Heart right ventricle (tissue), 16 donors: Measurements from ENCODE around the gene MMP21. TPM values are rescaled to one million over a fixed set of nuclear protein-coding genes. Genes with fewer than 3 reads are reported as not detected.

Source experiments
- ATAC-seq, 8 donors: fragments of 200-7000 bp; cut with Tn5 transposase; one replicate each; pipeline ENCODE4 v1.9.1; 2020; ENCODE audit warnings: mild to moderate bottlenecking in 8 of 8, moderate library complexity in 8 of 8, moderate number of reproducible peaks in 1 of 8
- DNase-seq, 2 donors: peaks; one replicate each; pipeline ENCODE4 v3.0.0-alpha.2; 2020
- H3K27ac ChIP-seq, 10 donors: fragments of 200-600 bp; sonication (generic) in 2 of 10; one replicate each; pipeline versions ENCODE4 v1.5.0 to v1.8.0; 2020 to 2022; ENCODE audit warnings: mild to moderate bottlenecking in 3 of 10
- H3K27me3 ChIP-seq, 7 donors: fragments of 200-600 bp; one replicate each; pipeline ENCODE4 v1.8.0; 2021 to 2022; ENCODE audit warnings: mild to moderate bottlenecking in 2 of 7
- H3K36me3 ChIP-seq, 9 donors: fragments of 200-600 bp; sonication (generic) in 1 of 9; one replicate each; pipeline versions ENCODE4 v1.5.0 to v1.8.0; 2020 to 2022; ENCODE audit warnings: mild to moderate bottlenecking in 2 of 9
- H3K4me1 ChIP-seq, 9 donors: fragments of 200-600 bp; sonication (generic) in 1 of 9; one replicate each; pipeline versions ENCODE4 v1.5.0 to v1.8.0; 2020 to 2022; ENCODE audit warnings: mild to moderate bottlenecking in 4 of 9
- H3K4me3 ChIP-seq, 10 donors: fragments of 200-600 bp; sonication (generic) in 2 of 10; one replicate each; pipeline versions ENCODE4 v1.5.0 to v1.8.0; 2020 to 2022; ENCODE audit warnings: mild to moderate bottlenecking in 7 of 10, moderate library complexity in 2 of 10
- H3K9me3 ChIP-seq, 11 donors: fragments of 200-600 bp in 10 of 11; sonication (generic) in 2 of 11; one replicate each; pipeline versions ENCODE4 v1.5.0 to v1.8.0; 2013 to 2022; ENCODE audit warnings: mild to moderate bottlenecking in 2 of 11, control low read depth in 1 of 11, moderate library complexity in 1 of 11
- CTCF ChIP-seq, 9 donors: fragments of 200-600 bp; sonication (generic) in 2 of 9; IDR thresholded peaks; one replicate each; pipeline versions ENCODE4 v1.5.0 to v1.8.0; 2021 to 2022; ENCODE audit warnings: antibody characterized with exemption in 9 of 9, mild to moderate bottlenecking in 5 of 9, moderate library complexity in 1 of 9
- WGBS, 2 donors: extraction: QIAGEN DNeasy Blood & Tissue Kit; methylation state at CpG; one replicate each; pipeline ENCODE4 v1.1.7; 2013; ENCODE audit warnings: inconsistent platforms in 1 of 2; 5-methylcytosine and 5-hydroxymethylcytosine counted together
- intact Hi-C, 10 donors: fragments of 100-400 bp; cut with DNase I; formaldehyde crosslinking; loops; one replicate each; pipeline versions ENCODE4 v1.11.1 to v1.14.2; 2022
- polyA plus RNA-seq, 2 donors: library from polyadenylated mRNA; stranded (reverse); fragments of 200-250 nt; gene quantifications; one replicate each; pipeline ENCODE4 v1.2.3, GENCODE V29; 2013
- total RNA-seq, 10 donors: library from RNA; stranded (reverse); fragmentation: NEBNext Ultra II Directional in 3 of 10; extraction: Animal tissue kit (Norgen Biotek cat#: 25700) in 3 of 10; gene quantifications; one replicate each; pipeline versions ENCODE4 v1.2.1 to v1.2.4, GENCODE V29; 2021 to 2023
- donor health status: Arrhythmogenic right ventricular cardiomyopathy.
- donor health status: ischemic (EF 13 %, LVEDD 7.1; RV severe dilation, severe dysfunction).
- donor health status: healthy with polysubstance abuse.
- donor health status: DM: no; HTN: yes; CAD: no.
- donor health status: DM: no; HTN: no; CAD: no.
- donor health status: ischemic (EF 25% LVEDD 6.9; RV normal size, moderate dysfunction).
- donor health status: ischemic (EF 25% LVEDD 5.7; RV mildly dilated, moderate dysfunction).
- donor health status: healthy.
- donor health status: DM: yes; HTN: yes; CAD: no.
- donor health status: Ischemic cardiomyopathy.
- donor health status: ischemic (EF 35%, LVEDD 5.7; RV mildly dilated, moderate dysfunction).
- donor health status: nonischemic (EF 11% LVEDD 7.7; RV severe dilation, severe dysfunction).
- donor health status: DM: yes; HTN: yes; CAD: no.
- donor health status: PGD.
- donor health status: ischemic (EF 29% LVEDD 5.4; RV normal size, mild dysfunction).
- donor health status: nonischemic (EF 23%, LVEDD 6.1; RV moderate dilation, normal function).

The MMP21 gene
- total and polyA plus RNA-seq, 12 donors, result 0.06 to 0.22 (median 0.15) TPM; not detected in 7

- no peak for TF ChIP-seq CTCF (IDR thresholded peaks at IDR 0.05)
- peaks cover 0 to 100% (median 40%) of the 10 kb centered on the region in 9 donors for H3K36me3 ChIP-seq
- no peaks in the 10 kb centered on the region for H3K9me3 ChIP-seq
- intact Hi-C loops, result no loop called here
- no peak overlapping the region for H3K4me3 ChIP-seq
- ATAC-seq (no peak), DNase-seq (no peak)
- H3K27ac ChIP-seq, result no peak overlapping the region
- H3K27me3 ChIP-seq, result no peaks in the 10 kb centered on the region
- H3K4me1 ChIP-seq, result no peaks in the 10 kb centered on the region
- WGBS, 2 donors, result 81 to 85% methylated on average over 5 of the region's 5 CpGs
Measured at GRCh38 chr10:125756196-125756595, 19.4 kb downstream of the MMP21 start.

DNA sequence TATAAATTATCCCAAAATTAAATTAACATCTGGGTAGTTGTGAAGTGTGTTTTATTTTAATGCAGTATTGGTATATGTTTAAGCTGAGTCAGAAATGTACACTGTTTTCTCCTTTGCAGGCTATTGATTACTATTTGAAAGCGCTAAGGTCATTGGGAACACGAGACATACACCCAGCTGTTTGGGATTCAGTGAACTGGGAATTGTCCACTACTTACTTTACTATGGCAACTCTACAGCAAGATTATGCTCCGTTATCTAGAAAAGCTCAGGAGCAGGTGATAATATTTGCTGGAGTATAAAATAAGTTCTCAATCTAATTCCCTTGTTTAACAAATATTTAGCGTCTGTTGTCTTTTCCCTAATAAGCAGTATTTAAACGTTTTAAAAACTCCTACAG is 28.2 kb downstream of the MMP21 start:
- no peak for TF ChIP-seq CTCF (IDR thresholded peaks at IDR 0.05)
- Histone ChIP-seq H3K36me3 (peaks cover 0 to 100% (median 85%) of the 10 kb centered on the region in 9 donors), H3K4me3 (no peak overlapping the region), H3K27me3 (no peaks in the 10 kb centered on the region), H3K27ac (no peak overlapping the region), H3K9me3 (no peaks in the 10 kb centered on the region), H3K4me1 (no peaks in the 10 kb centered on the region)
- WGBS, 2 donors, result 93 to 94% methylated on average over 5 of the region's 5 CpGs
- no peak for DNase-seq
- no peak for ATAC-seq
- intact Hi-C loops, result loop anchor here in 2 of 10 donors (1.0 to 10.0 kb wide), 2 partner anchors 16 to 97 kb away; no protein-coding TSS in a partner anchor

DNA sequence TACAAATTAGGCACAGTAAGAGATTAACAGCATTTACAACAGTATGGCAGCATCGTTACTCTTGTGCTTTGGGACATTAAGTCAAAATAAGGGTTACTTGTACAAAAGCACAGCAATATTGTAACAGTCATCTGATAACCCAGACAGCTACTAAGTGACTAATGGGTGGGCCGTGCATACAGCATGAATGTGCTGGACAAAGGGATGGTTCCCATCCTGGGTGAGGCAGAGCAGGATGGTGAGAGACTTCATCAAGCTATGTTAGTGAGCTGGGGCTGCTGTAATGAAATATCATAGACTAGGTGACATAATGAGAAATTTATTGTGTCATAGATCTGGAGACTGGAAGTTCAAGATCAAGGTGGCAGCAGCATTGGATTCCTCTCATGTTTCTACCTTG is 30.7 kb downstream of the MMP21 start:
- intact Hi-C loops, result loop anchor here in 1 of 10 donors (10.0 kb wide), 1 partner anchor 100 kb away; no protein-coding TSS in a partner anchor
- DNase-seq (no peak), ATAC-seq (no peak)
- Histone ChIP-seq H3K36me3 (peaks cover 0 to 100% (median 89%) of the 10 kb centered on the region in 9 donors), H3K4me3 (no peak overlapping the region), H3K27ac (no peak overlapping the region), H3K9me3 (no peaks in the 10 kb centered on the region), H3K4me1 (no peaks in the 10 kb centered on the region), H3K27me3 (no peaks in the 10 kb centered on the region)
- whole genome bisulfite sequencing, 2 donors, result 97 to 100% methylated on average over 2 of the region's 2 CpGs
- TF ChIP-seq CTCF (IDR thresholded peaks at IDR 0.05), result no peak

GRCh38 chr10:125742465-125742864 is 33.2 kb downstream of the MMP21 start:
- intact Hi-C loops, result loop anchor here in 1 of 10 donors (10.0 kb wide), 1 partner anchor 102 kb away; no protein-coding TSS in a partner anchor
- no peaks in the 10 kb centered on the region for H3K27me3 ChIP-seq
- peaks cover 0 to 100% (median 82%) of the 10 kb centered on the region in 9 donors for H3K36me3 ChIP-seq
- no peak for TF ChIP-seq CTCF (IDR thresholded peaks at IDR 0.05)
- no peaks in the 10 kb centered on the region for H3K9me3 ChIP-seq
- no peak overlapping the region for H3K4me3 ChIP-seq
- H3K27ac ChIP-seq, result no peak overlapping the region
- no peaks in the 10 kb centered on the region for H3K4me1 ChIP-seq
- ATAC-seq (no peak), DNase-seq (no peak)
- WGBS, 2 donors, result 61 to 71% methylated on average over 2 of the region's 2 CpGs
